Measurements from ENCODE around the gene EIF5AL1.
"Not testable (repeated sequence)": the region's sequence is repeated elsewhere in the genome, so short reads cannot be mapped to it uniquely, and the experiment has no call there.

- not testable (repeated sequence) for TF ChIP-seq POLR2A, CTCF (IDR thresholded peaks at IDR 0.05)
These were observed 32.1 kb downstream of the EIF5AL1 start for GRCh38 chr10:79544408-79544807.
